K562 (cell line): ENCODE results near the gene MTOR. TPM values are rescaled to one million over a fixed set of nuclear protein-coding genes. Genes with fewer than 3 reads are reported as not detected.

Experiments used
- ATAC-seq: fragments of 200-7000 bp; cut with Tn5 transposase; 3 replicates; pipeline ENCODE4 v1.9.1; 2020; ENCODE audit warnings: moderate library complexity
- BruUV-seq: library from RNA; stranded (reverse); fragments of 400-500 nt; replicated peaks from 2 replicates; lab custom pipeline; 2021; lab: Mats Ljungman, UMichigan
- CTCF ChIA-PET: fragments of 300-600 bp; formaldehyde crosslinking; extraction: SDS; loops from one replicate; lab custom pipeline; 2021; ENCODE audit warnings: low intra/inter-chr PET ratio; lab: Yijun Ruan, JAX
- POLR2A ChIA-PET: fragments of 300-600, 350-650 bp; sonication (Branson Sonifier 250); formaldehyde crosslinking; extraction: SDS; loops from one replicate; lab custom pipeline; 2021; ENCODE audit warnings: antibody characterized with exemption, inconsistent platforms; lab: Yijun Ruan, JAX
- DNase-seq, 4 experiments: peaks; one replicate each; pipeline versions ENCODE4 v3.0.0 to v3.0.0-alpha.2; 2011 to 2018; ENCODE audit warnings: low spot score in 3 of 4, mixed read lengths in 3 of 4; ENCODE audit errors: extremely low read depth in 1 of 4
- FAIRE-seq: peaks from 2 replicates; lab custom pipeline; 2011; peaks lifted over from hg19 to GRCh38; lab: Jason Lieb, UNC
- H2AFZ ChIP-seq: 2 replicates; pipeline ENCODE4 v1.6.0; 2011; ENCODE audit warnings: low read depth, low read length, control low read depth, inconsistent platforms
- H3K27ac ChIP-seq: fragments of 200-600 bp; 3 replicates; pipeline ENCODE4 v1.8.0; 2011; ENCODE audit warnings: low read depth, mild to moderate bottlenecking, control low read depth, inconsistent platforms, low read length, moderate library complexity, mixed read lengths; ENCODE audit errors: extremely low read depth
- H3K27me3 ChIP-seq, 2 experiments: fragments of 300-600 bp in 1 of 2; 2 replicates in 1 of 2; 3 replicates in 1 of 2; pipeline versions ENCODE4 v1.6.0 to v1.8.0; 2011; ENCODE audit warnings: inconsistent platforms in 2 of 2, low read length in 2 of 2, mild to moderate bottlenecking in 1 of 2, mixed read lengths in 1 of 2, moderate library complexity in 1 of 2; ENCODE audit not compliant: control insufficient read depth in 2 of 2, insufficient read depth in 2 of 2
- H3K36me3 ChIP-seq: fragments of 300-600 bp; 3 replicates; pipeline ENCODE4 v1.8.0; 2011; ENCODE audit warnings: mild to moderate bottlenecking, low read length, inconsistent platforms; ENCODE audit not compliant: control insufficient read depth, insufficient read depth
- H3K4me1 ChIP-seq, 2 experiments: fragments of 200-600 bp in 1 of 2; replicated peaks in 1 of 2; 2 replicates in 1 of 2; 3 replicates in 1 of 2; pipeline versions ENCODE4 v1.5.1 to v1.8.0; 2011; ENCODE audit warnings: inconsistent platforms in 2 of 2, low read length in 2 of 2, mild to moderate bottlenecking in 1 of 2, mixed read lengths in 1 of 2, moderate library complexity in 1 of 2; ENCODE audit not compliant: control insufficient read depth in 2 of 2, insufficient read depth in 2 of 2
- H3K4me2 ChIP-seq: 2 replicates; pipeline ENCODE4 v1.6.1; 2011; ENCODE audit warnings: low read length, control low read depth, inconsistent platforms, mixed read lengths; ENCODE audit not compliant: insufficient read depth
- H3K4me3 ChIP-seq: fragments of 200-600 bp; sonication (generic), shearing (Covaris generic); 2 replicates; pipeline ENCODE4 v1.5.1; 2016; ENCODE audit warnings: control low read depth, inconsistent platforms
- H3K79me2 ChIP-seq: fragments of 200-600 bp; 3 replicates; pipeline ENCODE4 v1.8.0; 2011; ENCODE audit warnings: low read length, inconsistent platforms; ENCODE audit not compliant: control insufficient read depth, insufficient read depth
- H3K9ac ChIP-seq, 2 experiments: 2 replicates each; pipeline versions ENCODE4 v1.6.0 to v1.6.1; 2011; ENCODE audit warnings: low read depth in 2 of 2, low read length in 2 of 2, control low read depth in 1 of 2, inconsistent platforms in 1 of 2, mild to moderate bottlenecking in 1 of 2, mixed read lengths in 1 of 2; ENCODE audit not compliant: insufficient read depth in 1 of 2
- H3K9me1 ChIP-seq: one replicate; pipeline ENCODE4 v1.6.0; 2011; ENCODE audit warnings: inconsistent platforms, mild to moderate bottlenecking, low read length, moderate library complexity; ENCODE audit not compliant: control insufficient read depth, insufficient read depth
- H3K9me3 ChIP-seq: replicated peaks from 2 replicates; pipeline ENCODE4 v1.5.1; 2011; ENCODE audit warnings: low read depth, low read length, inconsistent platforms; ENCODE audit not compliant: control insufficient read depth, insufficient read depth
- H4K20me1 ChIP-seq: replicated peaks from 2 replicates; pipeline ENCODE4 v1.6.1; 2011; ENCODE audit warnings: low read length, inconsistent platforms, mixed read lengths; ENCODE audit not compliant: control insufficient read depth, insufficient read depth
- ARNT ChIP-seq, 2 experiments: fragments of 450-650 bp; IDR thresholded peaks; 2 replicates each; pipeline ENCODE4 v1.6.1; 2016; ENCODE audit warnings: mild to moderate bottlenecking in 1 of 2
- CBX1 ChIP-seq: sonication (generic); IDR thresholded peaks from 2 replicates; pipeline ENCODE4 v1.6.1; 2016; ENCODE audit warnings: antibody characterized with exemption, low read depth, mild to moderate bottlenecking
- CLOCK ChIP-seq: fragments of 250-450 bp; sonication (Bioruptor Pico); IDR thresholded peaks from 2 replicates; pipeline ENCODE4 v1.4.0; 2020; ENCODE audit warnings: mild to moderate bottlenecking, moderate library complexity, borderline replicate concordance
- DEAF1 ChIP-seq: fragments of 450-650 bp; formaldehyde crosslinking; IDR thresholded peaks from 2 replicates; pipeline ENCODE4 v1.4.0; 2020; ENCODE audit warnings: mild to moderate bottlenecking, moderate library complexity
- L3MBTL2 ChIP-seq: fragments of 450-650 bp; IDR thresholded peaks from 2 replicates; pipeline ENCODE4 v1.6.1; 2016; ENCODE audit warnings: mild to moderate bottlenecking, moderate library complexity
- OTX1 ChIP-seq: fragments of 450-650 bp; formaldehyde crosslinking; IDR thresholded peaks from 2 replicates; pipeline ENCODE4 v1.4.0; 2022; ENCODE audit warnings: mild to moderate bottlenecking
- ZNF263 ChIP-seq: sonication (generic); formaldehyde crosslinking; IDR thresholded peaks from 2 replicates; pipeline ENCODE4 v1.8.0; 2022; ENCODE audit warnings: mild to moderate bottlenecking, missing genetic modification reagents, borderline replicate concordance
- ZNF561 ChIP-seq: fragments of 450-650 bp; formaldehyde crosslinking; conservative IDR thresholded peaks from 2 replicates; pipeline ENCODE4 v1.4.0; 2020; ENCODE audit warnings: mild to moderate bottlenecking, moderate library complexity
- ZNF830 ChIP-seq: fragments of 250-450 bp; sonication (Bioruptor Pico); IDR thresholded peaks from 2 replicates; pipeline ENCODE4 v1.5.0; 2021; ENCODE audit warnings: mild to moderate bottlenecking
- WGBS: fragments of 100-300 bp; shearing (Covaris generic); methylation state at CpG from one replicate; pipeline ENCODE4 v1.1.6; 2016; ENCODE audit warnings: low coverage, mixed read lengths; ENCODE audit not compliant: insufficient coverage; ENCODE audit errors: missing lambda C conversion rate; 5-methylcytosine and 5-hydroxymethylcytosine counted together
- in situ Hi-C: fragments of 300-500 bp; cut with MboI; formaldehyde crosslinking; loops from 4 replicates; pipeline ENCODE4 v1.15.0; 2018; ENCODE audit warnings: inconsistent platforms, mixed read lengths
- intact Hi-C: fragments of 100-400 bp; cut with micrococcal nuclease; formaldehyde crosslinking; loops from 2 replicates; pipeline ENCODE4 v1.14.2; 2022
- polyA plus RNA-seq, 8 experiments: library from polyadenylated mRNA; depleted of rRNA in 4 of 8; stranded (reverse) in 5 of 8; unstranded in 3 of 8; fragments of >200 nt; fragmentation: Nextera tagmentation in 2 of 8; fragmentation: Illumina TruSeq in 1 of 8; extraction: Ambion mirVana in 2 of 8; extraction: Trizol in 1 of 8; gene quantifications; 2 replicates each; pipeline versions ENCODE4 v1.2.1 to v1.2.3, GENCODE V29; 2011 to 2014; ENCODE audit warnings: inconsistent platforms in 1 of 8, missing spikeins in 1 of 8
- total RNA-seq, 7 experiments: library from RNA; depleted of rRNA in 6 of 7; stranded (reverse); fragments of >200 nt in 6 of 7; fragmentation: Illumina TruSeq in 2 of 7; extraction: Trizol in 2 of 7; gene quantifications; 2 replicates each; pipeline versions ENCODE4 v1.2.1 to v1.2.3, GENCODE V29; 2011 to 2021; ENCODE audit warnings: low replicate concordance in 1 of 7
- TF ChIP-seq, protein P1 (sequence below): fragments of 250-450 bp; sonication (Bioruptor Pico); IDR thresholded peaks from 2 replicates; pipeline ENCODE4 v1.8.0; 2022; ENCODE audit warnings: moderate library complexity, mild to moderate bottlenecking, inconsistent platforms
- TF ChIP-seq, protein P2 (sequence below), 2 experiments: fragments of 450-650 bp in 1 of 2; IDR thresholded peaks; 2 replicates each; pipeline ENCODE4 v1.6.1; 2011 to 2017; ENCODE audit warnings: low read depth in 2 of 2, antibody characterized with exemption in 1 of 2, borderline replicate concordance in 1 of 2, low read length in 1 of 2, mild to moderate bottlenecking in 1 of 2, mixed read lengths in 1 of 2; ENCODE audit not compliant: control insufficient read depth in 1 of 2

The MTOR gene
- total and polyA plus RNA-seq, 9 of the 15 experiments (the other 6 are each of a cell fraction or from before 2014, with no cell fraction given) = 11.4 to 71.4 (median 52.2) TPM

- in situ Hi-C loops = no loop called here
- WGBS = 96% methylated on average over 2 of the region's 2 CpGs
Measured at GRCh38 chr1:11233208-11233607, 29.1 kb downstream of the MTOR start.

More at GRCh38 chr1:11233208-11233607, 29.1 kb downstream of the MTOR start:
- H3K36me3 ChIP-seq = peaks cover 93% of the 10 kb centered on the region
- no TSS peak for BruUV-seq
- no peak for ATAC-seq
- no peak overlapping the region for H3K4me2 ChIP-seq
- H2AFZ ChIP-seq = no peak overlapping the region
- no peak for TF ChIP-seq CLOCK (CRISPR knock-in tag)
- TF ChIP-seq ZNF561 = no peak
- no peak for TF ChIP-seq ZNF263
- TF ChIP-seq ZNF830 (CRISPR knock-in tag) = no peak
- TF ChIP-seq L3MBTL2 = no peak
- no peak for TF ChIP-seq CBX1
- TF ChIP-seq, protein P1, sequence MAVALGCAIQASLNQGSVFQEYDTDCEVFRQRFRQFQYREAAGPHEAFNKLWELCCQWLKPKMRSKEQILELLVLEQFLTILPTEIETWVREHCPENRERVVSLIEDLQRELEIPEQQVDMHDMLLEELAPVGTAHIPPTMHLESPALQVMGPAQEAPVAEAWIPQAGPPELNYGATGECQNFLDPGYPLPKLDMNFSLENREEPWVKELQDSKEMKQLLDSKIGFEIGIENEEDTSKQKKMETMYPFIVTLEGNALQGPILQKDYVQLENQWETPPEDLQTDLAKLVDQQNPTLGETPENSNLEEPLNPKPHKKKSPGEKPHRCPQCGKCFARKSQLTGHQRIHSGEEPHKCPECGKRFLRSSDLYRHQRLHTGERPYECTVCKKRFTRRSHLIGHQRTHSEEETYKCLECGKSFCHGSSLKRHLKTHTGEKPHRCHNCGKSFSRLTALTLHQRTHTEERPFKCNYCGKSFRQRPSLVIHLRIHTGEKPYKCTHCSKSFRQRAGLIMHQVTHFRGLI (CRISPR knock-in tag) = no peak
- TF ChIP-seq DEAF1 = no peak
- TF ChIP-seq ARNT (IDR thresholded peaks at IDR 0.05) = no peak
- TF ChIP-seq, protein P2, sequence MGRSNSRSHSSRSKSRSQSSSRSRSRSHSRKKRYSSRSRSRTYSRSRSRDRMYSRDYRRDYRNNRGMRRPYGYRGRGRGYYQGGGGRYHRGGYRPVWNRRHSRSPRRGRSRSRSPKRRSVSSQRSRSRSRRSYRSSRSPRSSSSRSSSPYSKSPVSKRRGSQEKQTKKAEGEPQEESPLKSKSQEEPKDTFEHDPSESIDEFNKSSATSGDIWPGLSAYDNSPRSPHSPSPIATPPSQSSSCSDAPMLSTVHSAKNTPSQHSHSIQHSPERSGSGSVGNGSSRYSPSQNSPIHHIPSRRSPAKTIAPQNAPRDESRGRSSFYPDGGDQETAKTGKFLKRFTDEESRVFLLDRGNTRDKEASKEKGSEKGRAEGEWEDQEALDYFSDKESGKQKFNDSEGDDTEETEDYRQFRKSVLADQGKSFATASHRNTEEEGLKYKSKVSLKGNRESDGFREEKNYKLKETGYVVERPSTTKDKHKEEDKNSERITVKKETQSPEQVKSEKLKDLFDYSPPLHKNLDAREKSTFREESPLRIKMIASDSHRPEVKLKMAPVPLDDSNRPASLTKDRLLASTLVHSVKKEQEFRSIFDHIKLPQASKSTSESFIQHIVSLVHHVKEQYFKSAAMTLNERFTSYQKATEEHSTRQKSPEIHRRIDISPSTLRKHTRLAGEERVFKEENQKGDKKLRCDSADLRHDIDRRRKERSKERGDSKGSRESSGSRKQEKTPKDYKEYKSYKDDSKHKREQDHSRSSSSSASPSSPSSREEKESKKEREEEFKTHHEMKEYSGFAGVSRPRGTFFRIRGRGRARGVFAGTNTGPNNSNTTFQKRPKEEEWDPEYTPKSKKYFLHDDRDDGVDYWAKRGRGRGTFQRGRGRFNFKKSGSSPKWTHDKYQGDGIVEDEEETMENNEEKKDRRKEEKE (IDR thresholded peaks at IDR 0.05; ENCODE audit: borderline replicate concordance in 1 of 2, control insufficient read depth in 1 of 2, low read depth in 2 of 2, low read length in 1 of 2) = no peak
- TF ChIP-seq OTX1 (CRISPR knock-in tag) = no peak
- no peak overlapping the region for H3K27ac ChIP-seq
- DNase-seq = no peak
- CTCF ChIA-PET = no interaction called here
- no peaks in the 10 kb centered on the region for H3K27me3 ChIP-seq
- no peak overlapping the region for H3K9ac ChIP-seq
- intact Hi-C loops = loop anchor here (5.0 kb wide), 1 partner anchor 196 kb away; no protein-coding TSS in a partner anchor
- no peaks in the 10 kb centered on the region for H3K79me2 ChIP-seq
- no peaks in the 10 kb centered on the region for H3K9me3 ChIP-seq
- no peak for FAIRE-seq
- POLR2A ChIA-PET = interaction anchor here (0.7 kb wide), 1 partner anchor 12 kb away, joined by 3 read pairs; no protein-coding TSS in a partner anchor
- no peaks in the 10 kb centered on the region for H3K4me1 ChIP-seq
- H3K9me1 ChIP-seq = no peaks in the 10 kb centered on the region
- H3K4me3 ChIP-seq = no peak overlapping the region
- H4K20me1 ChIP-seq = no peaks in the 10 kb centered on the region
